Measurements from ENCODE around the gene MAST3. TPM values are rescaled to one million over a fixed set of nuclear protein-coding genes. Genes with fewer than 3 reads are reported as not detected.

MAST3 gene
- total RNA-seq, 1 experiment from 2014 or later: 11.5 TPM

- TF ChIP-seq FOXP4 (CRISPR knock-in tag; IDR thresholded peaks at IDR 0.05): no peak
Observed at GRCh38 chr19:18198374-18198773, 100.8 kb downstream of the MAST3 start (continued).

Other genes with a start within 250 kb of the MAST3 start
- 4.4 to 5.6 TPM (median 5.6 TPM) in 3 replicates for gene JAK3, start 249.8 kb upstream of the MAST3 start, total RNA-seq (2021)
- gene RPL18A, start 237.9 kb upstream of the MAST3 start, total RNA-seq (2021): 2,950 to 3,448 TPM (median 3,445 TPM) in 3 replicates
- 2.5 TPM in 3 replicates for gene SLC5A5, start 225.8 kb upstream of the MAST3 start, total RNA-seq (2021)
- 152 to 159 TPM (median 156 TPM) in 3 replicates for gene CCDC124, start 164.8 kb upstream of the MAST3 start, total RNA-seq (2021)
- gene KCNN1, start 130.7 kb upstream of the MAST3 start, total RNA-seq (2021): 15.3 to 18.0 TPM (median 17.2 TPM) in 3 replicates
- gene ARRDC2, start 89.6 kb upstream of the MAST3 start, total RNA-seq (2021): 9.2 to 9.9 TPM (median 9.8 TPM) in 3 replicates
- gene IL12RB1, start 10.8 kb upstream of the MAST3 start, total RNA-seq (2021): not detected in 3 replicates
- gene PIK3R2, start 55.4 kb downstream of the MAST3 start, total RNA-seq (2021): 51.9 to 56.9 TPM (median 53.8 TPM) in 3 replicates
- 20.2 to 30.3 TPM (median 26.2 TPM) in 3 replicates for gene IFI30, start 76.0 kb downstream of the MAST3 start, total RNA-seq (2021)
- gene MPV17L2, start 95.4 kb downstream of the MAST3 start, total RNA-seq (2021): 26.3 to 29.8 TPM (median 28.0 TPM) in 3 replicates
- gene RAB3A, start 106.3 kb downstream of the MAST3 start, total RNA-seq (2021): 12.2 to 14.7 TPM (median 14.6 TPM) in 3 replicates
- gene PDE4C, start 128.7 kb downstream of the MAST3 start, total RNA-seq (2021): 3.0 to 5.7 TPM (median 3.8 TPM) in 3 replicates
- gene IQCN, start 176.7 kb downstream of the MAST3 start, total RNA-seq (2021): 0.46 to 1.0 TPM (median 0.61 TPM) in 3 replicates
- 121 to 137 TPM (median 133 TPM) in 3 replicates for gene JUND, start 183.8 kb downstream of the MAST3 start, total RNA-seq (2021)
- gene LSM4, start 225.3 kb downstream of the MAST3 start, total RNA-seq (2021): 373 to 434 TPM (median 409 TPM) in 3 replicates
- 39.2 to 68.1 TPM (median 40.8 TPM) in 3 replicates for gene PGPEP1, start 242.8 kb downstream of the MAST3 start, total RNA-seq (2021)

All from WTC11 (cell line).